ENCODE measurements around the gene POU5F1. TPM values are rescaled to one million over a fixed set of nuclear protein-coding genes. Genes with fewer than 3 reads are reported as not detected.
"Not testable (repeated sequence)": the region's sequence is repeated elsewhere in the genome, so short reads cannot be mapped to it uniquely, and the experiment has no call there.

The POU5F1 gene
- not detected for total RNA-seq (2013)
- polyA plus RNA-seq (under 1 TPM in 1 of 3 donors, not detected in 2; 0.20 TPM), polyA minus RNA-seq (not detected in 2 replicates), total RNA-seq (0 to 0.60 (median 0.03) reads per million in 11 experiments)

GRCh38 chr6:31170600-31170881, at the start of gene POU5F1:
POU5F1 (minus strand) TSS chr6:31170682; CDS start chr6:31170620, 62 bp downstream.
- H3K36me3 ChIP-seq (replicated peaks in 1 of 2; ENCODE audit: control insufficient read depth in 1 of 2, insufficient read depth in 2 of 2, low read length in 2 of 2), result no peaks in the 10 kb centered on the region
- H2AFZ ChIP-seq (ENCODE audit: insufficient read depth, low read depth, low read length, poor library complexity, severe bottlenecking), result no peak within 1 kb of the TSS
- H3K9ac ChIP-seq (ENCODE audit: insufficient read depth, low read length, poor library complexity, severe bottlenecking), result no peak within 1 kb of the TSS
- Mint-ChIP-seq H3K27me3 (ENCODE audit: low read depth in 3 of 3) (no peaks in the 10 kb centered on the region), H3K4me3 (no peak within 1 kb of the TSS), H3K9me3 (no peaks in the 10 kb centered on the region), H3K27ac (no peak within 1 kb of the TSS), H3K4me1 (no peaks in the 10 kb centered on the region), H3K36me3 (no peaks in the 10 kb centered on the region)
- no peak within 1 kb of the TSS for H3K27ac ChIP-seq (ENCODE audit: low read depth in 1 of 2, low read length in 2 of 2)
- DNase-seq, result no peak
- no peaks in the 10 kb centered on the region for H3K4me1 ChIP-seq (ENCODE audit: control insufficient read depth in 1 of 2, insufficient read depth in 2 of 2, low read length in 2 of 2)
- TF ChIP-seq CTCF (IDR thresholded peaks at IDR 0.05), result no peak
- H3K9me3 ChIP-seq (replicated peaks in 1 of 2; ENCODE audit: control insufficient read depth in 1 of 2, insufficient read depth in 1 of 2, low read length in 2 of 2), result no peaks in the 10 kb centered on the region
- WGBS (ENCODE audit: insufficient coverage), result 86% methylated on average over 3 of the region's 9 CpGs
- intact Hi-C loops (cut with micrococcal nuclease), result no loop called here
- H3K27me3 ChIP-seq (ENCODE audit: control insufficient read depth in 2 of 2, insufficient read depth in 2 of 2, low read length in 2 of 2), result no peaks in the 10 kb centered on the region
- no peaks in the 10 kb centered on the region for H4K20me1 ChIP-seq (ENCODE audit: insufficient read depth, low read length)
- no peaks in the 10 kb centered on the region for H3K79me2 ChIP-seq (ENCODE audit: insufficient read depth, low read length)
- no peak within 1 kb of the TSS for H3K4me2 ChIP-seq (replicated peaks; ENCODE audit: extremely low read depth, low read length, poor library complexity, severe bottlenecking)
- no peak within 1 kb of the TSS for H3K4me3 ChIP-seq (replicated peaks in 1 of 3; ENCODE audit: low read depth in 2 of 3, low read length in 3 of 3)

GRCh38 chr6:31216208-31216898, 45.9 kb upstream of the POU5F1 start:
- 32% methylated on average over 6 of the region's 7 CpGs for WGBS (ENCODE audit: insufficient coverage)
- Histone ChIP-seq H3K4me3 (replicated peaks in 1 of 3; ENCODE audit: low read depth in 2 of 3, low read length in 3 of 3) (peak overlapping the region in 1 of 3 experiments; percentile 42), H3K79me2 (ENCODE audit: insufficient read depth, low read length) (no peaks in the 10 kb centered on the region), H3K4me2 (replicated peaks; ENCODE audit: extremely low read depth, low read length, poor library complexity, severe bottlenecking) (peak overlapping the region; percentile 29), H3K4me1 (ENCODE audit: control insufficient read depth in 1 of 2, insufficient read depth in 2 of 2, low read length in 2 of 2) (peaks cover 14 to 22% of the 10 kb centered on the region in 2 donors), H3K9me3 (replicated peaks in 1 of 2; ENCODE audit: control insufficient read depth in 1 of 2, insufficient read depth in 1 of 2, low read length in 2 of 2) (peaks cover 27 to 47% of the 10 kb centered on the region in 2 donors), H2AFZ (ENCODE audit: insufficient read depth, low read depth, low read length, poor library complexity, severe bottlenecking) (peak overlapping the region; percentile 44), H3K27me3 (ENCODE audit: control insufficient read depth in 2 of 2, insufficient read depth in 2 of 2, low read length in 2 of 2) (no peaks in the 10 kb centered on the region), H3K27ac (ENCODE audit: low read depth in 1 of 2, low read length in 2 of 2) (peak overlapping the region; percentile 70 to 71), H4K20me1 (ENCODE audit: insufficient read depth, low read length) (no peaks in the 10 kb centered on the region), H3K9ac (ENCODE audit: insufficient read depth, low read length, poor library complexity, severe bottlenecking) (no peak overlapping the region), H3K36me3 (replicated peaks in 1 of 2; ENCODE audit: control insufficient read depth in 1 of 2, insufficient read depth in 2 of 2, low read length in 2 of 2) (no peaks in the 10 kb centered on the region)
- Mint-ChIP-seq H3K9me3 (peaks cover 7 to 48% (median 44%) of the 10 kb centered on the region in 7 donors), H3K4me1 (peaks cover 29% of the 10 kb centered on the region), H3K27me3 (ENCODE audit: low read depth in 3 of 3) (no peaks in the 10 kb centered on the region), H3K27ac (peak overlapping the region; percentile 73 to 95 (median 91)), H3K4me3 (no peak overlapping the region), H3K36me3 (peaks cover 3 to 4% of the 10 kb centered on the region in 2 donors)
- intact Hi-C loops (cut with micrococcal nuclease), result loop anchor here in 1 of 2 donors (2.0 kb wide), 1 partner anchor 14 kb away; no protein-coding TSS in a partner anchor
- peak; percentile 35 to 82 (median 50) for DNase-seq
- no peak for TF ChIP-seq CTCF (IDR thresholded peaks at IDR 0.05)

- peaks cover 38% of the 10 kb centered on the region for H3K4me1 Mint-ChIP-seq
- not testable (repeated sequence) for H3K9ac ChIP-seq (ENCODE audit: insufficient read depth, low read length, poor library complexity, severe bottlenecking); H4K20me1 ChIP-seq (ENCODE audit: insufficient read depth, low read length)
Measured at GRCh38 chr6:31215216-31215615, 44.7 kb upstream of the POU5F1 start.

More at GRCh38 chr6:31215216-31215615, 44.7 kb upstream of the POU5F1 start:
- Histone ChIP-seq H3K9me3 (replicated peaks in 1 of 2; ENCODE audit: control insufficient read depth in 1 of 2, insufficient read depth in 1 of 2, low read length in 2 of 2) (peaks cover 27 to 47% of the 10 kb centered on the region in 2 donors), H3K4me3 (replicated peaks in 1 of 3; ENCODE audit: low read depth in 2 of 3, low read length in 3 of 3) (peak overlapping the region in 1 of 3 experiments; percentile 42), H3K4me1 (ENCODE audit: control insufficient read depth in 1 of 2, insufficient read depth in 2 of 2, low read length in 2 of 2) (peaks cover 14 to 31% of the 10 kb centered on the region in 2 donors), H3K27ac (ENCODE audit: low read depth in 1 of 2, low read length in 2 of 2) (peak overlapping the region; percentile 70 to 71)
- H3K4me2 ChIP-seq (replicated peaks; ENCODE audit: extremely low read depth, low read length, poor library complexity, severe bottlenecking); H3K4me3 Mint-ChIP-seq; H3K27me3 Mint-ChIP-seq (ENCODE audit: low read depth in 3 of 3); H3K79me2 ChIP-seq (ENCODE audit: insufficient read depth, low read length); H3K27me3 ChIP-seq (ENCODE audit: control insufficient read depth in 2 of 2, insufficient read depth in 2 of 2, low read length in 2 of 2); H3K36me3 Mint-ChIP-seq; H3K36me3 ChIP-seq (replicated peaks in 1 of 2; ENCODE audit: control insufficient read depth in 1 of 2, insufficient read depth in 2 of 2, low read length in 2 of 2); intact Hi-C loops (cut with micrococcal nuclease); H2AFZ ChIP-seq (ENCODE audit: insufficient read depth, low read depth, low read length, poor library complexity, severe bottlenecking): not testable (repeated sequence)
- Mint-ChIP-seq H3K9me3 (peaks cover 7 to 48% (median 44%) of the 10 kb centered on the region in 7 donors), H3K27ac (peak overlapping the region in 6 of 7 donors; percentile 89 to 95 (median 92))
- DNase-seq, result peak in 2 of 3 donors; percentile 22 to 54
- no CpG with 5 or more reads among the region's 2 CpGs for WGBS (ENCODE audit: insufficient coverage)
